Measurements from ENCODE around the gene IFITM5.

Gene IFITM5

GRCh38 chr11:306645-307371, 7.5 kb upstream of the IFITM5 start:
- ChIA-PET CTCF (interaction anchor here (0.9 to 1.4 kb wide), 2 partner anchors 12 to 49 kb away, joined by 3 to 5 read pairs; no protein-coding TSS in a partner anchor), POLR2A (interaction anchor here (1.2 to 2.6 kb wide), 2 partner anchors 49 to 99 kb away, joined by 3 to 10 read pairs; partner anchors contain the start of genes BET1L and RIC8A)

GRCh38 chr11:305844-306211, 6.5 kb upstream of the IFITM5 start:
- no peak for TF ChIP-seq HDGF (IDR thresholded peaks at IDR 0.05; ENCODE audit: borderline replicate concordance)
- no peak for TF ChIP-seq NFRKB (IDR thresholded peaks at IDR 0.05)
- no peak for DNase-seq (ENCODE audit: extremely low spot score)
- ChIA-PET POLR2A (interaction anchor here (1.2 to 2.6 kb wide), 3 partner anchors 50 to 144 kb away, joined by 3 to 10 read pairs (median 5); partner anchors contain the start of genes BET1L, PTDSS2 and RIC8A), CTCF (interaction anchor here (0.9 to 1.3 kb wide), 2 partner anchors 34 to 50 kb away, joined by 3 read pairs; no protein-coding TSS in a partner anchor)

More at GRCh38 chr11:306645-307371, 7.5 kb upstream of the IFITM5 start:
- no peak for DNase-seq (ENCODE audit: extremely low spot score)
- TF ChIP-seq ZNF384 (IDR thresholded peaks at IDR 0.05) (no peak), BHLHE40 (IDR thresholded peaks at IDR 0.05; ENCODE audit: borderline replicate concordance) (no peak), NFRKB (IDR thresholded peaks at IDR 0.05) (no peak), TARDBP (IDR thresholded peaks at IDR 0.05) (no peak)

GRCh38 chr11:304915-305843, 5.9 kb upstream of the IFITM5 start:
- peak; percentile 72 for TF ChIP-seq ZNF384 (IDR thresholded peaks at IDR 0.05)
- no peak for TF ChIP-seq LEF1 (IDR thresholded peaks at IDR 0.05; ENCODE audit: borderline replicate concordance)
- DNase-seq (ENCODE audit: extremely low spot score): peak; percentile 58
- CTCF ChIA-PET: interaction anchor here (0.6 to 1.3 kb wide), 2 partner anchors 35 to 47 kb away, joined by 3 to 5 read pairs; no protein-coding TSS in a partner anchor
- POLR2A ChIA-PET: interaction anchor here (1.2 to 2.6 kb wide), 3 partner anchors 50 to 145 kb away, joined by 3 to 10 read pairs (median 5); partner anchors contain the start of genes BET1L, PTDSS2 and RIC8A

GRCh38 chr11:304061-304506, 4.8 kb upstream of the IFITM5 start:
- ChIA-PET CTCF (interaction anchor here (0.6 kb wide), 1 partner anchor 48 kb away, joined by 5 read pairs; no protein-coding TSS in a partner anchor), POLR2A (no interaction called here)
- TF ChIP-seq SP1 (IDR thresholded peaks at IDR 0.05): no peak
- TF ChIP-seq ELF4 (IDR thresholded peaks at IDR 0.05): no peak
- no peak for TF ChIP-seq L3MBTL2 (conservative IDR thresholded peaks at IDR 0.05)
- TF ChIP-seq ZNF384 (IDR thresholded peaks at IDR 0.05): no peak
- no peak for TF ChIP-seq ARNT (IDR thresholded peaks at IDR 0.05)
- no peak for TF ChIP-seq SUZ12 (IDR thresholded peaks at IDR 0.05)
- TF ChIP-seq HDGF (IDR thresholded peaks at IDR 0.05; ENCODE audit: borderline replicate concordance): no peak
- no peak for TF ChIP-seq TARDBP (IDR thresholded peaks at IDR 0.05)
- no peak for TF ChIP-seq BHLHE40 (IDR thresholded peaks at IDR 0.05; ENCODE audit: borderline replicate concordance)
- no peak for DNase-seq (ENCODE audit: extremely low spot score)

GRCh38 chr11:303363-303762, 4.0 kb upstream of the IFITM5 start:
- TF ChIP-seq CTBP1 (IDR thresholded peaks at IDR 0.05; ENCODE audit: borderline replicate concordance) (no peak), HDGF (IDR thresholded peaks at IDR 0.05; ENCODE audit: borderline replicate concordance) (no peak), L3MBTL2 (conservative IDR thresholded peaks at IDR 0.05) (no peak), PKNOX1 (IDR thresholded peaks at IDR 0.05) (no peak), ELF4 (IDR thresholded peaks at IDR 0.05) (no peak), ARNT (IDR thresholded peaks at IDR 0.05) (no peak), TARDBP (IDR thresholded peaks at IDR 0.05) (no peak), SP1 (IDR thresholded peaks at IDR 0.05) (no peak), SUZ12 (IDR thresholded peaks at IDR 0.05) (no peak), FOXA1 (IDR thresholded peaks at IDR 0.05) (no peak), BHLHE40 (IDR thresholded peaks at IDR 0.05; ENCODE audit: borderline replicate concordance) (no peak)
- ChIA-PET POLR2A (no interaction called here), CTCF (no interaction called here)
- no peak for DNase-seq (ENCODE audit: extremely low spot score)

GRCh38 chr11:299951-300735, 817 bp upstream of the IFITM5 start:
- TF ChIP-seq TARDBP (IDR thresholded peaks at IDR 0.05): no peak
- CTCF ChIA-PET: no interaction called here
- DNase-seq (ENCODE audit: extremely low spot score): no peak
- POLR2A ChIA-PET: interaction anchor here (0.8 kb wide), 1 partner anchor 93 kb away, joined by 4 read pairs; the partner anchor contains the start of genes BET1L and RIC8A

GRCh38 chr11:298406-299065, 790 bp downstream of the IFITM5 start:
- DNase-seq (ENCODE audit: extremely low spot score): no peak
- TF ChIP-seq FOXM1 (IDR thresholded peaks at IDR 0.05; ENCODE audit: borderline replicate concordance) (no peak), L3MBTL2 (conservative IDR thresholded peaks at IDR 0.05) (no peak), ELF4 (IDR thresholded peaks at IDR 0.05) (no peak), FOXK2 (IDR thresholded peaks at IDR 0.05) (no peak), ZNF384 (IDR thresholded peaks at IDR 0.05) (no peak)
- ChIA-PET POLR2A (no interaction called here), CTCF (no interaction called here)

Measured in HEK293T (cell line).